Osteoblast (primary cell): ENCODE results near the gene ZFPM1. TPM values are rescaled to one million over a fixed set of nuclear protein-coding genes. Genes with fewer than 3 reads are reported as not detected.

Experiments used
- DNase-seq: peaks from one replicate; pipeline ENCODE4 v3.0.0; 2011; ENCODE audit warnings: low spot score, mixed read lengths; ENCODE audit not compliant: insufficient read length; ENCODE audit errors: missing footprints
- H2AFZ ChIP-seq: 2 replicates; pipeline ENCODE4 v1.6.0; 2011; ENCODE audit warnings: mild to moderate bottlenecking, low read length
- H3K27ac ChIP-seq: 2 replicates; pipeline ENCODE4 v1.5.1; 2011; ENCODE audit warnings: mild to moderate bottlenecking, low read depth, low read length, moderate library complexity
- H3K27me3 ChIP-seq: 2 replicates; pipeline ENCODE4 v1.6.0; 2012; ENCODE audit warnings: mild to moderate bottlenecking, control low read depth, inconsistent platforms, low read length, moderate library complexity; ENCODE audit not compliant: insufficient read depth
- H3K36me3 ChIP-seq: 2 replicates; pipeline ENCODE4 v1.5.1; 2011; ENCODE audit warnings: mild to moderate bottlenecking, low read length, control low read depth, moderate library complexity; ENCODE audit not compliant: insufficient read depth
- H3K4me1 ChIP-seq: 2 replicates; pipeline ENCODE4 v1.5.1; 2011; ENCODE audit warnings: mild to moderate bottlenecking, low read length, control low read depth, moderate library complexity; ENCODE audit not compliant: insufficient read depth
- H3K4me2 ChIP-seq: 2 replicates; pipeline ENCODE4 v1.6.0; 2011; ENCODE audit warnings: mild to moderate bottlenecking, low read length; ENCODE audit not compliant: insufficient read depth
- H3K4me3 ChIP-seq: fragments of 200-600 bp; sonication (generic); 3 replicates; pipeline ENCODE4 v1.5.1; 2012; ENCODE audit warnings: mild to moderate bottlenecking, low read length, inconsistent platforms; ENCODE audit not compliant: insufficient read depth
- H3K79me2 ChIP-seq: 2 replicates; pipeline ENCODE4 v1.6.0; 2012; ENCODE audit warnings: mild to moderate bottlenecking, low read length, control low read depth, inconsistent platforms; ENCODE audit not compliant: insufficient read depth
- H3K9me3 ChIP-seq: 2 replicates; pipeline ENCODE4 v1.5.1; 2011; ENCODE audit warnings: low read depth, low read length, control low read depth
- H4K20me1 ChIP-seq: 2 replicates; pipeline ENCODE4 v1.6.0; 2012; ENCODE audit warnings: mild to moderate bottlenecking, low read length, control low read depth; ENCODE audit not compliant: insufficient read depth
- total RNA-seq: library from RNA; depleted of rRNA; stranded (reverse); fragments of >200 nt; gene quantifications from 2 replicates; pipeline ENCODE4 v1.2.3, GENCODE V29; 2012
- TF ChIP-seq, protein P1 (sequence below): IDR thresholded peaks from 2 replicates; pipeline ENCODE4 v1.5.1; 2011; ENCODE audit warnings: mild to moderate bottlenecking, low read depth, low read length, moderate library complexity; ENCODE audit errors: extremely low read depth

Gene ZFPM1
- total RNA-seq, 1 donor: 2.2 TPM

DNA sequence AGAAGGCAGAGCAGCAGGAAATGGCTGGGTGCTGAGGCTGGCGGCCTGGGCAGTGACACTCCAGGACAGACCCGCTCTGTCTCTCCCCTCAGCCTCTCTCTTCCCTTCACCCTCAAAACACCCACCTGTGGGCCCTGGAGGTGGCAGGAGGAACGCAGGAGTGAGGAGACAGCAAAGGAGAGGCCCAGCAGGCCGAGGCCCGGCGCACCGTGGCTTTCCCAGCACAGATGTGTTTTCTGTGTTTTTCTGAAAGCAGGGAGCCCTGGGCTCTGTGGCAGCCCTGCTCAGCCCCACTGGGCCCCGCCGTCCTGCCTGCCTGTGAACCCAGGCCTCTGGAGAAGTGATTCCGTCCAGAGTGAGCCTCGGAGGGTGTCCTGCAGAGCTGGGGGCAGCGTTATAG lies 39.8 kb upstream of the ZFPM1 start:
- Histone ChIP-seq H2AFZ (no peak overlapping the region), H3K27ac (no peak overlapping the region), H3K27me3 (no peaks in the 10 kb centered on the region), H3K4me1 (no peaks in the 10 kb centered on the region), H3K4me3 (no peak overlapping the region), H3K9me3 (no peaks in the 10 kb centered on the region), H4K20me1 (peaks cover 14% of the 10 kb centered on the region), H3K4me2 (no peak overlapping the region), H3K79me2 (peaks cover 11% of the 10 kb centered on the region), H3K36me3 (no peaks in the 10 kb centered on the region)
- TF ChIP-seq, protein P1, sequence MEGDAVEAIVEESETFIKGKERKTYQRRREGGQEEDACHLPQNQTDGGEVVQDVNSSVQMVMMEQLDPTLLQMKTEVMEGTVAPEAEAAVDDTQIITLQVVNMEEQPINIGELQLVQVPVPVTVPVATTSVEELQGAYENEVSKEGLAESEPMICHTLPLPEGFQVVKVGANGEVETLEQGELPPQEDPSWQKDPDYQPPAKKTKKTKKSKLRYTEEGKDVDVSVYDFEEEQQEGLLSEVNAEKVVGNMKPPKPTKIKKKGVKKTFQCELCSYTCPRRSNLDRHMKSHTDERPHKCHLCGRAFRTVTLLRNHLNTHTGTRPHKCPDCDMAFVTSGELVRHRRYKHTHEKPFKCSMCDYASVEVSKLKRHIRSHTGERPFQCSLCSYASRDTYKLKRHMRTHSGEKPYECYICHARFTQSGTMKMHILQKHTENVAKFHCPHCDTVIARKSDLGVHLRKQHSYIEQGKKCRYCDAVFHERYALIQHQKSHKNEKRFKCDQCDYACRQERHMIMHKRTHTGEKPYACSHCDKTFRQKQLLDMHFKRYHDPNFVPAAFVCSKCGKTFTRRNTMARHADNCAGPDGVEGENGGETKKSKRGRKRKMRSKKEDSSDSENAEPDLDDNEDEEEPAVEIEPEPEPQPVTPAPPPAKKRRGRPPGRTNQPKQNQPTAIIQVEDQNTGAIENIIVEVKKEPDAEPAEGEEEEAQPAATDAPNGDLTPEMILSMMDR: no peak
- no peak for DNase-seq

DNA sequence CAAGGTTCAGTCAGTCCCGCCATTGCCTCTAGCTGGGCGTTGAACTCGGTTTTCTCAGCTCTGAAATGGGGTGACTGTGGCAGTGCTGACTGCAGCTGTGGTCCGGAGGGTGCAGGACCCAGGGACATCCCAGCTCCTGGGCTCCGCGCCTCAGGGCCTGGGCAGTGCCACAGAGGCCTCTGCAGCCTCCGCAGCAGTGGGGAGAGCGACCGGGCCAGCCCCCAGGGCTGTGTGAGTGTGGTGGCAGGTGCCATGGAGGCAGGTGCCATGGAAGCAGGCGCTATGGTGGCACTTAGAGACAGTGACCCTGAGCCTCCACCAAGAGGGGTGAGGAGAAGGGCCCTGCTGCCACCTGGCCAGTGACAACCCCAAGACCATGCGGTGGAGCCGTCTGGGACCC lies 39.4 kb upstream of the ZFPM1 start:
- H3K4me2 ChIP-seq: no peak overlapping the region
- H3K27ac ChIP-seq: no peak overlapping the region
- no peaks in the 10 kb centered on the region for H3K4me1 ChIP-seq
- TF ChIP-seq, protein P1: no peak
- DNase-seq: no peak
- peaks cover 11% of the 10 kb centered on the region for H3K79me2 ChIP-seq
- no peak overlapping the region for H3K4me3 ChIP-seq
- no peak overlapping the region for H2AFZ ChIP-seq
- H3K36me3 ChIP-seq: no peaks in the 10 kb centered on the region
- H4K20me1 ChIP-seq: peaks cover 15% of the 10 kb centered on the region
- H3K27me3 ChIP-seq: no peaks in the 10 kb centered on the region
- no peaks in the 10 kb centered on the region for H3K9me3 ChIP-seq

DNA sequence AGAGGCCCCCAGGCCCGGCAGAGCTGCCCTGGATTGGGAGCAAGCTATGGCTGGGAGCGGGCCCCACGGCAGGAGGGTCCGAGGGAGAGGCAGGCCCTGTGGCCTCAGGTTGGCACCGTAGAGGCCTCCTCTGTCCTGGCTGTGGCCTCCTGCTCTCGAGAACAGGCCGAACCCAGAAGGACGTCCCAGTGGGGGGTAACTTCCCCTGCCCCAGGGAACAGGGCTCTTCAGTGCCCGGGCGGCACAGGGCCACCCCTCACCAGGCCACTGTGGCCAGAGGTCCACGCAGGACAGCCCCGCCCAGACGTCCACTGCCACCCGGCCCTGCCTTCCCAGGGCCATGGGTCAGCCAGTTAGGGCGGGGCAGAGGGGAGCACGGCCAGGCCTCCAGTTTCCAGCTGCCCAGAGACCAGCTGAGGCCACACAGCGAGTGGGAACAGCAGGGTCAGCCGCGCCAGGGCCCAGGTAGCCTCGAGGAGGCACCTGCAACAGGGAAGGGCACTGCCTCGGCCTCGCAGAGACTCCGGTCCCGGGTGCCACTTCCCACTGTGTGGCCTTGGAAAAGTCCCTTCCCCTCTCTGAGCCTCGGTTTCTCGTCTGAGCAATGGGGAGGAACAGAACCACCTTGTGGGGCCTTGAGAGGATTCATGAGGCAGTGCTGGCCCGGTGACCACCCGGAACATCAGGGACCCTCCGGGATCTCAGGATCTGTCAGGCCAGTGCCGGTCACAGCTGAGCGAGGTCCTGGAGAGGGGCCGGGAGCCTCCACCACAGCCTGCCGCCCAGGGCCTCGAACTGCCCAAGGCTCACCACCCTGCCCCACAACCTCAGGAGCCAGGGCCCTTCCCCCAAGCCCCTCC lies 38.3 kb upstream of the ZFPM1 start:
- H3K4me1 ChIP-seq: no peaks in the 10 kb centered on the region
- peaks cover 9% of the 10 kb centered on the region for H3K79me2 ChIP-seq
- no peaks in the 10 kb centered on the region for H3K27me3 ChIP-seq
- no peak overlapping the region for H2AFZ ChIP-seq
- H3K4me2 ChIP-seq: no peak overlapping the region
- TF ChIP-seq, protein P1: no peak
- no peaks in the 10 kb centered on the region for H3K36me3 ChIP-seq
- DNase-seq: no peak
- H4K20me1 ChIP-seq: peaks cover 15% of the 10 kb centered on the region
- H3K27ac ChIP-seq: no peak overlapping the region
- H3K9me3 ChIP-seq: no peaks in the 10 kb centered on the region
- H3K4me3 ChIP-seq: no peak overlapping the region

DNA sequence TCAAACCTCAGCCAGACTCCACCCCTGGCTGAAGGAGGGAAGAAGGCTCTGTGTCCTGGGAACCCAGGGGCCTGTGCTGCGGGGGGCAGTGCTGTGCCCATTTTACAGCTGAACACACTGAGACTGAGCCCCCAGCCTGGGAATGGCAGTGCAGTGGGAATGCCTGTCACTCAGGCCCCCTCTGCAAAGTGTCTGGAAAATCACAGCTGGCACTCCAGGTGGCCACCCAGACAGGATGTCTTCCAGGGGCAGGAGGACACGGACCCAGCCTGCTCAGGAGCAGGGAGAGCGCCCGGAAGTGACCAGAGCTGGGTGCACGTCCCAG lies 37.7 kb upstream of the ZFPM1 start:
- Histone ChIP-seq H3K27me3 (no peaks in the 10 kb centered on the region), H3K9me3 (no peaks in the 10 kb centered on the region), H2AFZ (no peak overlapping the region), H3K27ac (no peak overlapping the region), H3K4me1 (no peaks in the 10 kb centered on the region), H3K4me3 (no peak overlapping the region), H3K36me3 (no peaks in the 10 kb centered on the region), H4K20me1 (peaks cover 10% of the 10 kb centered on the region), H3K79me2 (peaks cover 7% of the 10 kb centered on the region), H3K4me2 (no peak overlapping the region)
- TF ChIP-seq, protein P1: no peak
- DNase-seq: no peak
